ENCODE measurements around the gene SV2C.

SV2C gene

GRCh38 chr5:76163111-76163628, 80.0 kb downstream of the SV2C start:
- no peak for DNase-seq (ENCODE audit: low read depth)

- no peak for DNase-seq (ENCODE audit: low read depth)
These were observed 81.8 kb downstream of the SV2C start for GRCh38 chr5:76165029-76165428.

- no peak for DNase-seq (ENCODE audit: low read depth)
These were observed 82.7 kb downstream of the SV2C start for GRCh38 chr5:76165711-76166374.

- no peak for DNase-seq (ENCODE audit: low read depth)
These were observed 83.8 kb downstream of the SV2C start for GRCh38 chr5:76166886-76167576.

GRCh38 chr5:76169146-76169905, 86.1 kb downstream of the SV2C start:
- no peak for DNase-seq (ENCODE audit: low read depth)

GRCh38 chr5:76174101-76174500, 90.9 kb downstream of the SV2C start:
- no peak for DNase-seq (ENCODE audit: low read depth)

- peak; percentile 35 for DNase-seq (ENCODE audit: low read depth)
These were observed 92.0 kb downstream of the SV2C start for GRCh38 chr5:76175051-76175666.

- no peak for DNase-seq (ENCODE audit: low read depth)
These were observed 92.7 kb downstream of the SV2C start for GRCh38 chr5:76175821-76176403.

- DNase-seq (ENCODE audit: low read depth) = no peak
These were observed 94.8 kb downstream of the SV2C start for GRCh38 chr5:76177978-76178377.

GRCh38 chr5:76178913-76179312, 95.7 kb downstream of the SV2C start:
- no peak for DNase-seq (ENCODE audit: low read depth)

- DNase-seq (ENCODE audit: low read depth) = no peak
These were observed 97.9 kb downstream of the SV2C start for GRCh38 chr5:76180814-76181805.

GRCh38 chr5:76187386-76187785, 104.2 kb downstream of the SV2C start:
- no peak for DNase-seq (ENCODE audit: low read depth)

- no peak for DNase-seq (ENCODE audit: low read depth)
These were observed 107.2 kb downstream of the SV2C start for GRCh38 chr5:76190356-76190755.

- DNase-seq (ENCODE audit: low read depth) = no peak
These were observed 109.7 kb downstream of the SV2C start for GRCh38 chr5:76192837-76193236.

- DNase-seq (ENCODE audit: low read depth) = no peak
These were observed 110.5 kb downstream of the SV2C start for GRCh38 chr5:76193635-76194034.

GRCh38 chr5:76194340-76194739, 111.2 kb downstream of the SV2C start:
- DNase-seq (ENCODE audit: low read depth) = no peak

GRCh38 chr5:76196457-76196856, 113.3 kb downstream of the SV2C start:
- DNase-seq (ENCODE audit: low read depth) = no peak

- DNase-seq (ENCODE audit: low read depth) = no peak
These were observed 113.8 kb downstream of the SV2C start for GRCh38 chr5:76196886-76197489.

- no peak for DNase-seq (ENCODE audit: low read depth)
These were observed 114.5 kb downstream of the SV2C start for GRCh38 chr5:76197726-76198125.
